Endothelial cell of umbilical vein (primary cell): ENCODE measurements around the gene CCNI.

ENCODE experiments used
- GATA2 ChIP-seq: IDR thresholded peaks from 2 replicates; pipeline ENCODE4 v1.7.0; 2011; ENCODE audit warnings: low read depth, mild to moderate bottlenecking, moderate library complexity, mixed read lengths, low read length; ENCODE audit not compliant: insufficient read length, insufficient read depth
- POLR2A ChIP-seq: IDR thresholded peaks from 2 replicates; pipeline ENCODE4 v1.6.1; 2012; ENCODE audit warnings: low read depth, mild to moderate bottlenecking, control low read depth, low read length

DNA sequence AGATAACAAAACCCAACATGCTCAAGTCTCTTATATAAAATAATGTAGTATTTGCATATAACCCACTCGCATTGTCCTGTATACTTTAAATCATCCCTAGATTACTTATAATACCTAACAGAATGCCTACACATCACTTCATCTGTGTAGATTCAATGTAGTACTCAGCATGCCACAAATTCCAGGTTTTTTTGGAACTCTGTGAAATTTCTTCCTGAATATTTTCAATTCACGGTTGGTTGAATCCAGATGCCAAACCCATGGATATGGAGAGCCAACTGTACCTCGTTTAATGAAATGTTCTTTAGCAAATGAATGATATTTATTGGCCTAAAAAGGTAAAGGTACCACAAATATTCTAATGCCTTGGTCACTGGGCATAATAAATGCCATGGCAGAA lies 24.8 kb downstream of the CCNI start:
- no peak for TF ChIP-seq POLR2A
- no peak for TF ChIP-seq GATA2
